IMR-90 (cell line): ENCODE data around the gene CDH2. TPM values are rescaled to one million over a fixed set of nuclear protein-coding genes. Genes with fewer than 3 reads are reported as not detected.
A peak's percentile ranks its signal among the peaks of the same experiment; 100 is the strongest.

Source experiments
- ATAC-seq: fragments of 200-7000 bp; cut with Tn5 transposase; 2 replicates; pipeline ENCODE4 v1.9.1; 2020; ENCODE audit warnings: low read depth, mild to moderate bottlenecking, moderate library complexity
- BruUV-seq: library from RNA; stranded (reverse); fragments of 400-500 nt; replicated peaks from 2 replicates; lab custom pipeline; 2021; lab: Mats Ljungman, UMichigan
- CTCF ChIA-PET: fragments of 300-600 bp; formaldehyde crosslinking; extraction: SDS; loops from one replicate; lab custom pipeline; 2021; ENCODE audit warnings: antibody characterized with exemption; lab: Yijun Ruan, JAX
- POLR2A ChIA-PET: fragments of 300-600 bp; sonication (Branson Sonifier 250); formaldehyde crosslinking; loops from one replicate; lab custom pipeline; 2022; ENCODE audit warnings: antibody characterized with exemption; ENCODE audit not compliant: unreplicated experiment; lab: Charles Lee
- DNase-seq: peaks from one replicate; pipeline ENCODE4 v3.0.0; 2013
- H2AFZ ChIP-seq: replicated peaks from 2 replicates; pipeline ENCODE3; 2013; ENCODE audit warnings: low read length, mild to moderate bottlenecking; ENCODE audit not compliant: poor library complexity
- H2AK5ac ChIP-seq: 2 replicates; pipeline ENCODE4 v1.6.1; 2013; ENCODE audit warnings: low read depth, low read length, inconsistent platforms
- H2AK9ac ChIP-seq: replicated peaks from 2 replicates; pipeline ENCODE3; 2013; ENCODE audit warnings: mild to moderate bottlenecking, low read depth, low read length, moderate library complexity; ENCODE audit not compliant: poor library complexity
- H2BK120ac ChIP-seq: 2 replicates; pipeline ENCODE4 v1.6.1; 2013; ENCODE audit warnings: low read depth, low read length, inconsistent platforms
- H2BK15ac ChIP-seq: 3 replicates; pipeline ENCODE4 v1.6.1; 2013; ENCODE audit warnings: low read depth, low read length, inconsistent platforms
- H2BK20ac ChIP-seq: 2 replicates; pipeline ENCODE4 v1.6.1; 2013; ENCODE audit warnings: low read depth, mild to moderate bottlenecking, inconsistent platforms, low read length, moderate library complexity
- H2BK5ac ChIP-seq: 2 replicates; pipeline ENCODE4 v1.6.1; 2013; ENCODE audit warnings: mild to moderate bottlenecking, low read depth, low read length, inconsistent platforms; ENCODE audit not compliant: poor library complexity, severe bottlenecking
- H3K14ac ChIP-seq: replicated peaks from 2 replicates; pipeline ENCODE4 v1.6.1; 2013; ENCODE audit warnings: low read depth, low read length, inconsistent platforms
- H3K18ac ChIP-seq: 2 replicates; pipeline ENCODE4 v1.6.1; 2013; ENCODE audit warnings: low read depth, low read length, control low read depth
- H3K23ac ChIP-seq: 2 replicates; pipeline ENCODE4 v1.6.1; 2013; ENCODE audit warnings: low read depth, low read length, inconsistent platforms
- H3K27ac ChIP-seq: 2 replicates; pipeline ENCODE4 v1.5.1; 2013; ENCODE audit warnings: mild to moderate bottlenecking, control low read depth, low read length; ENCODE audit not compliant: insufficient read depth
- H3K27me3 ChIP-seq: 2 replicates; pipeline ENCODE4 v1.6.1; 2013; ENCODE audit warnings: low read length; ENCODE audit not compliant: control insufficient read depth, insufficient read depth
- H3K36me3 ChIP-seq: 2 replicates; pipeline ENCODE4 v1.6.1; 2013; ENCODE audit warnings: low read length, mixed read lengths; ENCODE audit not compliant: control insufficient read depth, insufficient read depth
- H3K4ac ChIP-seq: 2 replicates; pipeline ENCODE4 v1.6.1; 2013; ENCODE audit warnings: low read depth, low read length, inconsistent platforms
- H3K4me1 ChIP-seq: 2 replicates; pipeline ENCODE4 v1.6.1; 2013; ENCODE audit warnings: low read length, mixed read lengths; ENCODE audit not compliant: control insufficient read depth, insufficient read depth
- H3K4me2 ChIP-seq: 2 replicates; pipeline ENCODE4 v1.6.1; 2013; ENCODE audit warnings: low read depth, mild to moderate bottlenecking, control low read depth, low read length, moderate library complexity
- H3K4me3 ChIP-seq: 2 replicates; pipeline ENCODE4 v1.5.1; 2013; ENCODE audit warnings: low read depth, mild to moderate bottlenecking, control low read depth, low read length, moderate library complexity; ENCODE audit not compliant: insufficient read depth
- H3K56ac ChIP-seq: 2 replicates; pipeline ENCODE4 v1.6.1; 2013; ENCODE audit warnings: low read length, inconsistent platforms; ENCODE audit not compliant: insufficient read depth; ENCODE audit errors: extremely low read depth
- H3K79me1 ChIP-seq, 2 experiments: 2 replicates each; pipeline ENCODE4 v1.6.1; 2013; ENCODE audit warnings: low read length in 2 of 2, inconsistent platforms in 1 of 2, low read depth in 1 of 2
- H3K9ac ChIP-seq: 2 replicates; pipeline ENCODE4 v1.6.1; 2013; ENCODE audit warnings: low read depth, low read length, control low read depth
- H3K9me1 ChIP-seq: 2 replicates; pipeline ENCODE4 v1.6.1; 2013; ENCODE audit warnings: low read length, inconsistent platforms; ENCODE audit not compliant: insufficient read depth
- H3K9me3 ChIP-seq: 2 replicates; pipeline ENCODE4 v1.6.1; 2013; ENCODE audit warnings: low read length; ENCODE audit not compliant: control insufficient read depth, insufficient read depth
- H4K20me1 ChIP-seq: 2 replicates; pipeline ENCODE4 v1.6.1; 2013; ENCODE audit warnings: low read length, inconsistent platforms; ENCODE audit not compliant: insufficient read depth
- H4K5ac ChIP-seq: 2 replicates; pipeline ENCODE4 v1.6.1; 2013; ENCODE audit warnings: mild to moderate bottlenecking, low read depth, low read length, control low read depth
- H4K8ac ChIP-seq, 2 experiments: 2 replicates each; pipeline ENCODE4 v1.6.1; 2013; ENCODE audit warnings: low read depth in 2 of 2, low read length in 2 of 2, control low read depth in 1 of 2, inconsistent platforms in 1 of 2
- H4K91ac ChIP-seq: 2 replicates; pipeline ENCODE4 v1.6.1; 2013; ENCODE audit warnings: low read depth, low read length, inconsistent platforms; ENCODE audit not compliant: insufficient read depth
- BHLHE40 ChIP-seq: fragments of 150-350 bp; IDR thresholded peaks from 2 replicates; pipeline ENCODE4 v1.6.1; 2016; ENCODE audit warnings: mild to moderate bottlenecking, low read depth, low read length
- CEBPB ChIP-seq: IDR thresholded peaks from 2 replicates; pipeline ENCODE4 v1.6.1; 2012; ENCODE audit warnings: low read depth, low read length, improper control_type of control experiment
- FOS ChIP-seq: fragments of 150-350 bp; IDR thresholded peaks from 2 replicates; pipeline ENCODE4 v1.6.1; 2016; ENCODE audit warnings: low read depth, low read length
- MAZ ChIP-seq: IDR thresholded peaks from 2 replicates; pipeline ENCODE4 v1.6.1; 2012; ENCODE audit warnings: low read depth, mild to moderate bottlenecking, low read length, improper control_type of control experiment, moderate library complexity, borderline replicate concordance
- MXI1 ChIP-seq: IDR thresholded peaks from 2 replicates; pipeline ENCODE4 v1.6.1; 2012; ENCODE audit warnings: low read depth, mild to moderate bottlenecking, low read length, moderate library complexity, borderline replicate concordance
- NFE2L2 ChIP-seq: fragments of 150-350 bp; IDR thresholded peaks from 2 replicates; pipeline ENCODE4 v1.6.1; 2016; ENCODE audit warnings: low read depth, mild to moderate bottlenecking, low read length
- POLR2A ChIP-seq: IDR thresholded peaks from 2 replicates; pipeline ENCODE4 v1.6.1; 2012; ENCODE audit warnings: mild to moderate bottlenecking, low read depth, low read length
- RAD21 ChIP-seq: IDR thresholded peaks from 2 replicates; pipeline ENCODE4 v1.6.1; 2012; ENCODE audit warnings: low read length, improper control_type of control experiment
- RCOR1 ChIP-seq: IDR thresholded peaks from 2 replicates; pipeline ENCODE4 v1.6.1; 2012; ENCODE audit warnings: mild to moderate bottlenecking, low read length, improper control_type of control experiment; ENCODE audit not compliant: insufficient replicate concordance
- RFX5 ChIP-seq: IDR thresholded peaks from 2 replicates; pipeline ENCODE4 v1.8.0; 2012; ENCODE audit warnings: low read depth, mild to moderate bottlenecking, low read length, moderate library complexity
- SMC3 ChIP-seq: fragments of 150-350 bp; IDR thresholded peaks from 2 replicates; pipeline ENCODE4 v1.6.1; 2016; ENCODE audit warnings: low read depth, mild to moderate bottlenecking, antibody characterized with exemption, low read length, moderate library complexity
- USF2 ChIP-seq: fragments of 150-350 bp; IDR thresholded peaks from 2 replicates; pipeline ENCODE4 v1.6.1; 2017; ENCODE audit warnings: mild to moderate bottlenecking, antibody characterized with exemption, low read length, low read depth
- WGBS, 2 experiments: methylation state at CpG; one replicate each; pipeline versions ENCODE4 v1.1.5 to v1.1.7; 2013; ENCODE audit warnings: missing lambda C conversion rate in 2 of 2; ENCODE audit not compliant: insufficient read length in 1 of 2; ENCODE audit errors: extremely low coverage in 2 of 2; 5-methylcytosine and 5-hydroxymethylcytosine counted together
- dilution Hi-C: fragments of 300-500 bp; cut with HindIII; formaldehyde crosslinking; loops from one replicate; pipeline ENCODE4 v1.14.3; 2018; ENCODE audit warnings: low sequenced_read_pairs; ENCODE audit not compliant: unreplicated experiment
- in situ Hi-C: fragments of 300-500 bp; cut with MboI; formaldehyde crosslinking; loops from 3 replicates; pipeline ENCODE4 v1.14.3; 2019; ENCODE audit warnings: low sequenced_read_pairs, inconsistent platforms, mixed read lengths
- intact Hi-C: fragments of 100-400 bp; cut with micrococcal nuclease; formaldehyde crosslinking; loops from 2 replicates; pipeline ENCODE4 v1.10.0; 2022
- polyA plus RNA-seq, 3 experiments: library from polyadenylated mRNA; depleted of rRNA; stranded (reverse); fragments of >200 nt; gene quantifications; 2 replicates each; pipeline ENCODE4 v1.2.3, GENCODE V29; 2012; ENCODE audit warnings: low replicate concordance in 1 of 3
- total RNA-seq: library from RNA; depleted of rRNA; stranded (reverse); fragments of >200 nt; gene quantifications from 2 replicates; pipeline ENCODE4 v1.2.3, GENCODE V29; 2012

The CDH2 gene
- total and polyA plus RNA-seq, 2 of the 4 experiments (the other 2 are of a cell fraction) = 55.6 to 111 TPM

- Histone ChIP-seq H3K4ac (no peak overlapping the region), H3K9me3 (no peaks in the 10 kb centered on the region), H3K4me1 (no peaks in the 10 kb centered on the region), H2AK5ac (no peak overlapping the region), H3K27me3 (no peaks in the 10 kb centered on the region), H3K14ac (no peak overlapping the region), H3K23ac (no peak overlapping the region), H2BK15ac (no peak overlapping the region), H2AK9ac (no peak overlapping the region), H3K56ac (no peak overlapping the region), H3K4me3 (no peak overlapping the region), H3K27ac (no peak overlapping the region), H4K8ac (no peak overlapping the region), H4K20me1 (no peaks in the 10 kb centered on the region), H2BK5ac (no peak overlapping the region), H3K36me3 (no peaks in the 10 kb centered on the region; the same call in 1 of the 2 replicates), H3K18ac (no peak overlapping the region), H3K9me1 (no peaks in the 10 kb centered on the region; the same call in 1 of the 2 replicates), H2AFZ (no peak overlapping the region), H3K9ac (no peak overlapping the region), H4K91ac (no peak overlapping the region), H3K4me2 (no peak overlapping the region), H4K5ac (0 out of 2 replicates have a peak overlapping the region, but pooled peaks have one; percentile 18), H2BK20ac (no peak overlapping the region), H2BK120ac (no peak overlapping the region), H3K79me1 (peaks cover 36 to 46% of the 10 kb centered on the region in 2 experiments)
- no peak for DNase-seq
- CTCF ChIA-PET = no interaction called here
- no TSS peak for BruUV-seq
- TF ChIP-seq MXI1 (no peak), FOS (no peak), SMC3 (no peak), RFX5 (no peak), NFE2L2 (no peak), MAZ (no peak), POLR2A (no peak), USF2 (no peak), RCOR1 (no peak), BHLHE40 (no peak), CEBPB (no peak), RAD21 (no peak)
- POLR2A ChIA-PET = no interaction called here
- ATAC-seq = no peak
- WGBS, 2 experiments = 80% methylated on average over 1 of the region's 7 CpGs; no CpG with 5 or more reads in 1 of the 2 experiments
- dilution Hi-C loops = no loop called here
- intact Hi-C loops = no loop called here
- in situ Hi-C loops = no loop called here
Observed at GRCh38 chr18:28134774-28135173, 42.2 kb downstream of the CDH2 start.
